GM03348 (cell line): ENCODE results near the gene MAL.

ENCODE experiments used
- DNase-seq: peaks from one replicate; pipeline ENCODE4 v3.0.0; 2012; ENCODE audit warnings: low spot score

Gene MAL

GRCh38 chr2:95016616-95017015 lies 8.9 kb upstream of the MAL start:
- DNase-seq: no peak

- DNase-seq: no peak
These were observed 8.4 kb upstream of the MAL start for GRCh38 chr2:95017071-95017501.

- DNase-seq: no peak
These were observed 7.7 kb upstream of the MAL start for GRCh38 chr2:95017836-95018235.

GRCh38 chr2:95018301-95018700 lies 7.2 kb upstream of the MAL start:
- no peak for DNase-seq

- DNase-seq: no peak
These were observed 6.5 kb upstream of the MAL start for GRCh38 chr2:95018861-95019550.

- no peak for DNase-seq
These were observed 5.9 kb upstream of the MAL start for GRCh38 chr2:95019572-95019971.

- DNase-seq: no peak
These were observed 5.1 kb upstream of the MAL start for GRCh38 chr2:95020275-95021022.

GRCh38 chr2:95021023-95021416 lies 4.5 kb upstream of the MAL start:
- DNase-seq: no peak

- DNase-seq: no peak
These were observed 3.7 kb upstream of the MAL start for GRCh38 chr2:95021847-95022246.

GRCh38 chr2:95022309-95023221 lies 2.9 kb upstream of the MAL start:
- peak; percentile 89 for DNase-seq

GRCh38 chr2:95023222-95023597 lies 2.3 kb upstream of the MAL start:
- no peak for DNase-seq

GRCh38 chr2:95024371-95024770 lies 1.1 kb upstream of the MAL start:
- DNase-seq: no peak

- no peak for DNase-seq
These were observed 525 bp upstream of the MAL start for GRCh38 chr2:95024960-95025405.

GRCh38 chr2:95026471-95027368 lies 1.2 kb downstream of the MAL start:
- DNase-seq: no peak

- DNase-seq: no peak
These were observed 1.8 kb downstream of the MAL start for GRCh38 chr2:95027369-95027720.

GRCh38 chr2:95029898-95030341 lies 4.4 kb downstream of the MAL start:
- no peak for DNase-seq

GRCh38 chr2:95030496-95030895 lies 5.0 kb downstream of the MAL start:
- DNase-seq: no peak

GRCh38 chr2:95031076-95031725 lies 5.7 kb downstream of the MAL start:
- no peak for DNase-seq

- DNase-seq: no peak
These were observed 6.2 kb downstream of the MAL start for GRCh38 chr2:95031726-95032116.

GRCh38 chr2:95032341-95032740 lies 6.8 kb downstream of the MAL start:
- no peak for DNase-seq
